Measurements from ENCODE around the gene PAIP2B. TPM values are rescaled to one million over a fixed set of nuclear protein-coding genes. Genes with fewer than 3 reads are reported as not detected.

PAIP2B gene
- total RNA-seq, 1 experiment from 2014 or later: 17.7 TPM

DNA sequence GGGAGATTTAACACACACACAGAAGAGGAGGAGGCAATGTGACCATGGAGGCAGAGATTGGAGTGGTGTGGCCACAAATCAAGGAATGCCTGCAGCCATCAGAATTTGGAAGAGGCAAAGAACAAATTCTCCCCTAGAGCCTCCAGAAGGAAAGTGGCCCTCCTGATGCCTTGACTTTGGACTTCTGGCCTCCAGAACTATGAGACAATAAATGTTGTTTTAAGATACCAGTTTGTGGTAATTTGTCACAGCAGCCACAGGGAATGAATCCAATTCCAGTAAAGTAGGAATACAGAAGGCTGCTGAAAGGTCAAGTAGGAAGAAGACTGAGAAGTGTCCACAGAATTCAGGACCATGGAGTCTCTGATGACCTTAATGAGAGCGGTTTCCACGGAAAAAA lies 18.1 kb downstream of the PAIP2B start:
- no peak overlapping the region for H4K5ac ChIP-seq (ENCODE audit: insufficient read length, low read depth, low read length)
- H3K27me3 Mint-ChIP-seq (ENCODE audit: low read depth): no peaks in the 10 kb centered on the region

More for the DNA sequence above, 18.1 kb downstream of the PAIP2B start:
- Histone ChIP-seq H3K4ac (ENCODE audit: low read depth, low read length) (no peak overlapping the region), H4K20me1 (ENCODE audit: control insufficient read depth, insufficient read depth, insufficient read length) (no peaks in the 10 kb centered on the region), H3K23ac (ENCODE audit: insufficient read length, low read depth, low read length) (no peak overlapping the region), H3K23me2 (ENCODE audit: insufficient read length, low read depth, low read length, poor library complexity, severe bottlenecking) (no peaks in the 10 kb centered on the region), H3K27me3 (ENCODE audit: insufficient read depth, low read length) (no peaks in the 10 kb centered on the region), H2AK5ac (ENCODE audit: insufficient read length, low read length) (no peak overlapping the region), H3K14ac (ENCODE audit: insufficient read depth, low read length) (no peak overlapping the region), H3K56ac (ENCODE audit: insufficient read length, low read depth, low read length) (no peak overlapping the region), H4K8ac (replicated peaks; ENCODE audit: insufficient read length, low read depth, low read length) (no peak overlapping the region), H2BK20ac (ENCODE audit: low read depth, low read length, poor library complexity, severe bottlenecking) (no peak overlapping the region), H2BK120ac (ENCODE audit: low read depth, low read length, poor library complexity, severe bottlenecking) (no peak overlapping the region), H3K4me2 (ENCODE audit: insufficient read depth, insufficient read length, low read length) (no peak overlapping the region), H2BK5ac (ENCODE audit: insufficient read length, low read length) (no peak overlapping the region), H2BK12ac (ENCODE audit: insufficient read length, low read depth, low read length) (no peak overlapping the region), H3K79me1 (ENCODE audit: insufficient read depth, low read depth, low read length, poor library complexity, severe bottlenecking) (no peaks in the 10 kb centered on the region), H3T11ph (ENCODE audit: low read length) (no peak overlapping the region), H4K91ac (ENCODE audit: insufficient read length, low read depth, low read length) (no peak overlapping the region), H3K4me1 (ENCODE audit: insufficient read depth, low read length) (no peaks in the 10 kb centered on the region), H2AFZ (ENCODE audit: low read length) (no peak overlapping the region), H3K9me3 (ENCODE audit: control insufficient read depth, low read depth, low read length) (no peaks in the 10 kb centered on the region), H2BK15ac (ENCODE audit: low read depth, low read length) (no peak overlapping the region), H3K9ac (ENCODE audit: extremely low read depth, insufficient read length, low read length) (no peak overlapping the region), H3K18ac (ENCODE audit: insufficient read length, low read depth, low read length) (no peak overlapping the region), H3K27ac (ENCODE audit: insufficient read length, low read depth, low read length) (no peak overlapping the region), H3K79me2 (ENCODE audit: insufficient read depth, low read length) (no peaks in the 10 kb centered on the region)
- Mint-ChIP-seq H3K9me3 (no peaks in the 10 kb centered on the region), H3K4me3 (no peak overlapping the region), H3K4me1 (peaks cover 3 to 9% of the 10 kb centered on the region in 2 experiments; a peak in 1 of 4 replicates), H3K36me3 (ENCODE audit: insufficient read depth in 1 of 3, low read depth in 3 of 3) (no peaks in the 10 kb centered on the region; a peak in 1 of 7 replicates), H3K27ac (no peak overlapping the region)
- WGBS (ENCODE audit: extremely low coverage, insufficient read length, low lambda C conversion rate): no CpG with 5 or more reads among the region's 2 CpGs
- TF ChIP-seq, protein P1, sequence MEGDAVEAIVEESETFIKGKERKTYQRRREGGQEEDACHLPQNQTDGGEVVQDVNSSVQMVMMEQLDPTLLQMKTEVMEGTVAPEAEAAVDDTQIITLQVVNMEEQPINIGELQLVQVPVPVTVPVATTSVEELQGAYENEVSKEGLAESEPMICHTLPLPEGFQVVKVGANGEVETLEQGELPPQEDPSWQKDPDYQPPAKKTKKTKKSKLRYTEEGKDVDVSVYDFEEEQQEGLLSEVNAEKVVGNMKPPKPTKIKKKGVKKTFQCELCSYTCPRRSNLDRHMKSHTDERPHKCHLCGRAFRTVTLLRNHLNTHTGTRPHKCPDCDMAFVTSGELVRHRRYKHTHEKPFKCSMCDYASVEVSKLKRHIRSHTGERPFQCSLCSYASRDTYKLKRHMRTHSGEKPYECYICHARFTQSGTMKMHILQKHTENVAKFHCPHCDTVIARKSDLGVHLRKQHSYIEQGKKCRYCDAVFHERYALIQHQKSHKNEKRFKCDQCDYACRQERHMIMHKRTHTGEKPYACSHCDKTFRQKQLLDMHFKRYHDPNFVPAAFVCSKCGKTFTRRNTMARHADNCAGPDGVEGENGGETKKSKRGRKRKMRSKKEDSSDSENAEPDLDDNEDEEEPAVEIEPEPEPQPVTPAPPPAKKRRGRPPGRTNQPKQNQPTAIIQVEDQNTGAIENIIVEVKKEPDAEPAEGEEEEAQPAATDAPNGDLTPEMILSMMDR (conservative IDR thresholded peaks at IDR 0.05): no peak
- no peak for DNase-seq
